ENCODE measurements around the gene GRHPR.

GRHPR gene

GRCh38 chr9:37486256-37486615 is 63.7 kb downstream of the GRHPR start:
- no peak for DNase-seq

All from NCI-H2171 treated with DMSO at 0.1 percent for 48 hours (cell line).